HK-2 (cell line): ENCODE results near the gene ATP11A.
"Not testable (repeated sequence)": the region's sequence is repeated elsewhere in the genome, so short reads cannot be mapped to it uniquely, and the experiment has no call there.

ENCODE experiments used
- DNase-seq: peaks from one replicate; pipeline ENCODE4 v3.0.0-alpha.2; 2018; ENCODE audit not compliant: unreplicated experiment

Gene ATP11A

GRCh38 chr13:112877976-112878955, 188.4 kb downstream of the ATP11A start:
- no peak for DNase-seq

- no peak for DNase-seq
Measured at GRCh38 chr13:112879283-112879833, 189.5 kb downstream of the ATP11A start.

GRCh38 chr13:112880221-112880641, 190.4 kb downstream of the ATP11A start:
- no peak for DNase-seq

GRCh38 chr13:112880976-112881540, 191.2 kb downstream of the ATP11A start:
- no peak for DNase-seq

- no peak for DNase-seq
Measured at GRCh38 chr13:112881656-112882554, 192.1 kb downstream of the ATP11A start.

- DNase-seq = no peak
Measured at GRCh38 chr13:112882555-112883024, 192.8 kb downstream of the ATP11A start.

DNA sequence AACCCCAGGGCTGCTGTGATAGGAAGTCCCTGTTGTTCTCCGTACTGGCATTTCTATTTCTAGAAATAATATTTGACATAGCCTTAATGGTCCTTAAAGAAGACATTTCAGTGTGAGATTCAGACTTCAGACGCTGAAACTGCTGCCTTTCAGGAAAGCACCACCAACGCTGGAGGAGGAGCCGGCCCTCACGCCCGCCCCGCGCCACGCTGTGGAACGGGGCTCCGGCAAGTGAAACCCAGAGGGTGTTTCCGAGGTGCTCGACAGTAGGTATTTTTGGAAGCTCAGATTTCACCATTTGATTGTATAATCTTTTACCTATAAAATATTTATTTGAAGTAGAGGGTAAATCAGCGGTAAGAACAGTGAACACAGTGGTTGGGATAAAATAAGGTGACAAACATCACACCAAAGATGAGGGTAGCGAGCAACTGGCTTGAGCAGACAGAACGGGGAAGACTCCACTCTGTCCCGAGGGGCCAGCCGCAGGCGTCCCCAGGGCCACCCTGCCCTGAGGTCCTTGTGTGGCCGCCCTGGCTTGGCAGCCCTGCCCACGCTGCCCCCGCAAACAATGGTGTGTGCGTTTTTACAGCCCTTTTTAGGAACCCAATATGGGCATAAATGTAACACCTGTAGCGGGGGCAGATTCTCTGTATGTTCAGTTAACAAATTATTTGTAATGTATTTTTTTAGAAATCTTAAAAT, 193.6 kb downstream of the ATP11A start:
- no peak for DNase-seq

DNA sequence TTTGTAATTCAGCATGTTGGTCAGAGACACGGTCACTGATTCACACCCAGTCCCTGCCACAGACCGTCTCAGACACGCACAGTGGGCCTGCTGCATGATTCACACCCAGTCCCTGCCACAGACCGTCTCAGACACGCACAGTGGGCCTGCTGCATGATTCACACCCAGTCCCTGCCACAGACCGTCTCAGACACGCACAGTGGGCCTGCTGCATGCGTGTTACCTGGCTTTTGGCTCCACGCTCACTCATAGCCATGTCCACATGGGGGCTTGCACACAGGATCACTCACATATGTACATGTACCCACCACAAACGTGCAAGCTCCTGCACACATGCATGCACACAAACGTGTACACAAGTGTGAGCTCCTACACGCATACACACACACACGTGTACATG, 194.9 kb downstream of the ATP11A start:
- not testable (repeated sequence) for DNase-seq

GRCh38 chr13:112885242-112885781, 195.5 kb downstream of the ATP11A start:
- no peak for DNase-seq

DNA sequence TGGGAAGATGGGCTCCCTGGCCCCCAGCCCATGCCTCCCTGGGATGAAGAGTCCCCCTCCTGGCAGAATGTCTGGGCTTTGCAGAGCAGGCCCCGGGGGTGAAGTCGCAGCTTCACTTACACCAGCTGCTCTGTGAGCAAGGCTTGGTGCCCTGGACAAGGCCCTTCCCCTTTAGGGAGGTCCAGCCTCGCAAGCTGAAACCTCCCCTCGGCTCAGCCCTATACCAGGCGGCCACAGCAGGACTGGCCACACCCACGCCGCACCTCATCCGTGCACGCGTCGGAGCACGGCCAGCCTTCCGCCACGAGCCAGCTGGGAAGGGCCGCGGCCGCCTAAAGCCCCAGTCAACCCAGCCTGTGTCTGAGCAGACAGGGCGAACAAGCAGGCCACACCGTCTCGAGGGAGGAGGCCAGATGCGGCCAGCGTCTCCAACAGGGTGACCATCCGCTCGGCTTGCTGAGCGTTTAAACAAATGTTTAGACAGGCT, 196.0 kb downstream of the ATP11A start:
- no peak for DNase-seq

DNA sequence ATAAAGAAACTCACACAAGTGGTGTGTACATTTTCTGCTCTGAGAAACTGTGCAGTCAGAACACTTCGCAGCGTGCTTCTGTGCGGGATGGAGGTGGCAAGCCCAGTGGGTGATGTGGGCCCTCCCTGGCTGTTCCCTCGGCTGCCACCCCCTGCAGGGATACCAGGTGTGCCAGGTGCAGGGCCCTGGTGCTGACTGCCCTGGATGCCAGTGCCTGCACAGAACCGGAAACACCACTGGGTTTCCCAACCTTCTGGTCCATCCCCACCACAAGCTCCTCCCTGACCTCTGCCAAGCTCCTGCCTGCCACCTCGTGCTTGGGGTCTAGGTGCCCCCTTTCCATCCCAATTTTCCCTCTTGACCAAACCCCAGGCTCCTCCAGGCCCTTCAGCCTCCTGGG, 197.3 kb downstream of the ATP11A start:
- no peak for DNase-seq

DNA sequence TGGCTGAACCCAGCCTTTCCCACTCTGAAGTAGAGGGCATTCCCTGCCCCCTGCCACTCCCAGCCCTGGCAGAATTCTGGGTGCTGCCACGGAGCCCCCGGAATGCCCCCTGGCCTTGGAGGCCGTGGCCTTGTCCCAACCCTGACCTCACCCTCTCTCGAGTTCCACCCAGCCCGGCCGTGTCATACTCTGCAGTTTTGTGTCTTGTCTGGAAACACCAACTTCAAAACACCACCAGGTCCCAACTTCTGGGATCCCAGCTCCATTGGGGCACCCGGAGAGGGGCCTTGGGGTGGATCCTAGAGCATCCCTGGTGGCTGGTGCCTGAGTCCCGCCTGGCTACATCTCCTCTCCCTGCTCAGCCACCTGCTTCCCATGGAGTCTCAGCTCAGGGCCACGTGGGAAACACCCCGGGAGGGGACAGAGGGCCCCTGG, 197.7 kb downstream of the ATP11A start:
- DNase-seq = no peak

DNA sequence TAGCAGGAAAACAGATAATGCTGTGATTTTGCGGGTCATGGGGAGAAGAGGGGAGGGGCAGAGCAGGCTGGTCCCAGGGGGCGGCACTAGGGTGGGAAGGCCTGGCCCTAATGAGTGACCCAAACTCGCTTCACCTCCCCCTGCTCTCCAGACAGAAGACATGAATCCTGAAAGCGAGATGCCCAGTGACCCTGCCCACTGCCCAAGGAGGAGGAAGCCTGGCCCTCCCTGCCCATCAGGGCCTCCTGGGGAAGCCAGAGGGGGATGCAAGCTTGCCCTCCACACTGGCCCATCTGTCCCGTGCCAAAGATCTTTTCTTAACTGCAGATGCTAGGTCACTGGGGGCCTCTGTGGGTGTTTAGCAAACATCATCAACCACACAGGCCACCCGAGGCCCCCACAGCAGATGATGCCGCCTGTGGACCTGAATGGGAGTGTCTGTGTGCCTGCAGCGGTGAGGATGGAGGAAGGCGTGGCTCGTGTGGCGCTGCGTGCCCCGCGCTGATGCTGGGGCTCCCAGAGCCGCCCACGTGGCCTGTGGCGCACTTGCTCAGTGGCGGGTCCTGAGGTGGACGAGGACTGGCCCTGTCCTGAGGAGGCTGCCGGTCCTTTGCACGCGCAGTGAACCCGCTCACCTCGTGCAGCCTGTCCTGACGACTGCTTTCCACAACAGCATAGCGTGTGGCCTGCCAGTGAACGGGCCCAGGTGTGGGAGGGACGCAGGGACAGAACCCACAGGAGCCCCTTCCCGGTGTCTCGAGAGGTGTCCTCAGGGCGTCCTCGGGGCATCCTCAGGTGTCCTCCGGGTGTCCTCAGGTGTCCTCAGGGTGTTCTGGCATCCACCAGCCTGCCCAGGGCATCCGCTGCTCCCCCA, 198.6 kb downstream of the ATP11A start:
- no peak for DNase-seq

GRCh38 chr13:112889351-112890290, 199.8 kb downstream of the ATP11A start:
- no peak for DNase-seq

GRCh38 chr13:112890316-112891145, 200.7 kb downstream of the ATP11A start:
- DNase-seq = no peak

DNA sequence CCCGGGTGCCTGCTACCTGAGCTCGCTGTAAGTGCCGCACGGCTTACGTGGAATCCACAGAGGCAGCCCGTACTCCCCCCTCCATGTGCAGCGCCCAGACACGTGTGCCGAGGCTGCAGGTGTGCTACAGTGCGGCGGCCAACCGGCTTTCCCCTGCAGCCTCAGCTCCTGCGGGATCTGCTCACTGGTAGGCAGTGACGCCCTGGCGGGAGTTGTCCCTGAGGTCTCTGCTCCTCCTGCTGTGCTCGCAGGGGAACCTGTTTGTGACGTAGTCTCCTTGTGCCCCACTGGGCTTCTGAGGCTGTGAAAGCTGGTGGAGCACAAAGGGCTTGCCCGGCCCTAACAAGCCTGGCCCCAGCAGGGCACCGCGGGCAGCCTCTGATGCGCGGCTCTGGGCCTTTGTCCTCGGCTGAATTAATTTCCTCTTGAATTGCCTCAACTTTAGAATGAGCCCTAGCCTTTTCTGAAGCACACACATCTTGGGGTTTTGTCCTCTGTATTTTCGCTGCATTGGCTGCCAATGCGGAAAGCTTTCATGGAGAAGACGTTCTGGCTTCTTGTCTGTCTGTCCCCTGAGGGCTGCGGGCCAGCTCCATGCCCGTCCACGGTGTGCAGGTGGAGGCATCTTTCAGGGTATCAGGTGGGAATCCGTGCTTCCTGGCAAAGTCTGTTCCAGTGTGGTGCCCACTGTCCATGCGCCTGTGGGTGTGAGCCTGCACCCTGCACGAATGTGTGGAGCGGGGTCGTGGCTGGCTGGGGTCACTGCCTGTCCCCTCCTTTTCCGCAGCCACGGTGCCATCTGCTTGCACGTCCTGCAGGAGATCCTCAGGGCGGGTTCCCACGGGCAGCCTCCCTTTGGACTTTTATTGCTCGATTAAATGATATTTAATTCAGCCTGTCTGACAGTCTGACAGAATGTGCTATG, 201.9 kb downstream of the ATP11A start:
- DNase-seq = no peak
